Pulmonary artery endothelial cell (primary cell): ENCODE measurements around the gene KIF25. TPM values are rescaled to one million over a fixed set of nuclear protein-coding genes. Genes with fewer than 3 reads are reported as not detected.

Experiments
- DNase-seq: peaks from one replicate; pipeline ENCODE4 v3.0.0-alpha.2; 2011; ENCODE audit warnings: low read depth, low spot score
- total RNA-seq: library from RNA; depleted of rRNA; stranded (reverse); fragments of >200 nt; gene quantifications from 2 replicates; pipeline ENCODE4 v1.2.3, GENCODE V29; 2014

Gene KIF25
- total RNA-seq, 1 donor from 2014 or later: not detected

GRCh38 chr6:168016721-168017525 lies 19.5 kb downstream of the KIF25 start:
- no peak for DNase-seq

DNA sequence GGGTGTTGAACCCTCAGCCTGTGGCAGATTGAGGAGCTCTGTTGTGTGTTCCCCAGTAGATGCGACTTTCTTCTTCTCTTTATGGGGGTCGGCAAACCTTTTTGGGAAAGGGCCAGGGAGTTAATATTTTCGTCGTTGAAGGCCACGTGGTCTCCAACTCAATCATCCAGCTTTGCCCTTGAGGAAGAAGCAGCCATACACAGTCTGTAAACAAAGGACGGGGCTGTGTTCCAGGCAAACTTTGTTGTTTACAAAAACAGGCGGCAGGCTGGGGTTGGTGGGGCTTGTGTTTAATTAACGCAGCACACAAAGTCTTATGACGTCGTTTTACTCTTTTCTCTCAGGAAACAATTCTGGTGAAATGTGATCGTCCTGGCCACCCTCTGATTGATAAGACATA lies 20.2 kb downstream of the KIF25 start:
- no peak for DNase-seq

GRCh38 chr6:168018664-168019063 lies 21.2 kb downstream of the KIF25 start:
- DNase-seq: no peak

DNA sequence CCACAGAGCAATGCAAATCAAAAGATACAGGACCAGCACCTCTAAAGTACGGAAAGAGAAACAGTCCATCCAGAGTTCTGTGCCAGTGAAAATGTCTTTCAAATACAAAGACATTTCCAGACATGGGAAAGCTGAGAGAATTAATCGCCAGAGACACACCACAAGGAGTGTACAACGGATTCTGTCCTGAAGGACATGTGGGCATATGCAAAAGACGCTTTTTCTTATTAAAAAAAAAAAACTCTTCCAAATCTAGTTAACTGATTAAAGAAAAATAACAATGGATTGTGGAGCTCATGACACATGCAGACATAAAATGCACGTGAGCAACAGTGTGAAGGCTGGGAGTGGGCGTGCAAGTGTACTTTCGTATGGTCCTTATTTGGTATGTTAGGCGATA lies 22.8 kb downstream of the KIF25 start:
- no peak for DNase-seq

GRCh38 chr6:168021581-168021980 lies 24.1 kb downstream of the KIF25 start:
- DNase-seq: no peak

DNA sequence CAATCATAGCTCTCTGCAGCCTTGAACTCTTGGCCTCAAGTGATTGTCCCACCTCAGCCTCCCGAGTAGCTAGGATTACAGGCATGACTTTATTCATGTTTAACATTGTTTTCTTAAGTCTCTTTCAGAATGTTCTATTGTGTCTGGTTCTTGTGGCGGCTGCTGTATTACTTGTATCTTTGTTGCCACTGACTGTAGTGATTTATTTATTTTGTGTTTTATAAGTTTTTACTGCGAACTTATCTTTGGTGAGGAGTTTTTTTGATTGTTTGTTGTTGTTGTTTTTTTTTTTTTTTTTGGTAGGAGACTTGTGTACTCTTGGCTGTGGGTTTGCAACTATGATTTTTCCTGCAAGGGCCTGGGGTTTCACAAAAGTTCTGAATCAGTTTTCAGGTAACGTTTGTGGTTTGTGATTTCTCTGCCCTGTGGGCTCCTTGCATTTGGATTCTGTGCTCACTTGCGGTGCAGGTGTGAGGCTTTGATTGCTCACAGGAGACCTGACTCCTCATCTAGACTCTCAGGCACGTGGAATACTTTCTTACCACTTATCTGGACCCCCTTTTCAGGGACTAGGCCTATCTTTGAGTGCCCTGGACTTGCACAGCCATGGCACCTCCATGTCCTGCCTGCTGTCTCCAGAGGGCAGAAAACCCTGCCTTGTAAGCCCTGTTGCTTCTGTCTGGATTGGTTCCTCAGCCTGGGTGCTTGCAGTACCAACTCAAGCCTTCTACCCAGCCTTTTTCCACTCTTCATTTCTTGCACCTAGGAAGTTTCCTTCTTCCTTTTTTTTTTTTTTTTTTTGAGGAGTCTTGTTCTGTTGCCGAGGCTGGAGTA lies 25.2 kb downstream of the KIF25 start:
- no peak for DNase-seq

- DNase-seq: no peak
Measured at GRCh38 chr6:168024951-168025510, 27.6 kb downstream of the KIF25 start.

GRCh38 chr6:168025831-168026710 lies 28.6 kb downstream of the KIF25 start:
- no peak for DNase-seq

DNA sequence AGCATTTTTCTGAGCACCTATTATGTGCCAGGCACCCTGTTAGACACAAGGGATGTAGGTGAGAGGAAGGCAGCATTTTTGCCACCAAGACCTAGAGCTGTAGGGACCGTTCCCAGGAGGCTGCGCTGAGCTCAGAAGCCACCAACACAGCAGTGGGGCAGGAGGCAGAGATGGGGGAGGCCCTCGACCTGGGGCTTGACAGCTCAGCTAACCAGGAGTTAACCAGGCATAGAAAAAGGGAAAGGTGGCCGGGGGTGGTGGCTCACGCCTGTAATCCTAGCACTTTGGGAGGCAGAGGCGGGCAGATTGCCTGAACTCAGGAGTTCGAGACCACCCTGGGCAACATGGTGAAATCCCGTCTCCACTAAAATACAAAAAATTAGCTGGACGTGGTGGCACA lies 29.5 kb downstream of the KIF25 start:
- no peak for DNase-seq

DNA sequence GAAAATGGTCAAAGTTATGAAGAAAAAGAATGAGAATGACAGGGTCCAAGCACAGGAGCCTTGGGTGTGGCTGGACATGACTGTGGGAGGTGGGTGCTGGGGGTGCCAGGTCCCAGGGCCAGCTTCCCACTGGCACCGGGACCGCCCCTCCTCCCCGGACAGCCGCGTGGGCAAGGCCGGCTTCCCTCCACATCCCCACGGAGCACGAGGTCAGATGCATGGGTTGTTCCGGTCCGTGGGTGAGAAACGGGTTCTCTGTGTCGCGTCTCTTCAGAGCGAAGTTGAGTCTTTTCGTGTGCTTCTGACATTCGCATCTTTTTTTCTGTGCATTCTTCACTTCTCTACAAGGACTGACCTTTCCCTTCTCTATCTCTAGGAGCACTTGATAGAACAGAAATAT lies 30.1 kb downstream of the KIF25 start:
- no peak for DNase-seq

DNA sequence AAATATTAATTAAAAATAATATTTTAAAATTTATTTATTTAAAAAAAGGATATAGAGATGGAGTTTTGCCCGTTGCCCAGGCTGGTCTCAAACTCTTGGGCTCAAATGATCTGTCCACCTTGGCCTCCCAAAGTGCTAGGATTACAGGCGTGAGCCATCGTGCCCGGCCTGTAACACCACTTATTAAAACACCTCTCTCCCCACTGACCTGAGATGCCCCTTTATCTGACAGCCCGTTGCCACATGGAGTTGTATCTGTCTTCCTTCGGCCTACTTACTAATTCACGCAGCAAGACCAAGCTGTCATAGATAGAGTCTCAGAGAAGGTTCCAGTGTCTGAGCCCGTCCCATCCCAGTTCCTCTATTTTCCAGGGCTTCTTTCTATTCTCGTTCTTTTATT lies 30.7 kb downstream of the KIF25 start:
- DNase-seq: no peak

GRCh38 chr6:168029459-168030217 lies 32.2 kb downstream of the KIF25 start:
- no peak for DNase-seq

GRCh38 chr6:168030218-168030746 lies 32.8 kb downstream of the KIF25 start:
- no peak for DNase-seq

- no peak for DNase-seq
Measured at GRCh38 chr6:168030908-168031307, 33.4 kb downstream of the KIF25 start.

DNA sequence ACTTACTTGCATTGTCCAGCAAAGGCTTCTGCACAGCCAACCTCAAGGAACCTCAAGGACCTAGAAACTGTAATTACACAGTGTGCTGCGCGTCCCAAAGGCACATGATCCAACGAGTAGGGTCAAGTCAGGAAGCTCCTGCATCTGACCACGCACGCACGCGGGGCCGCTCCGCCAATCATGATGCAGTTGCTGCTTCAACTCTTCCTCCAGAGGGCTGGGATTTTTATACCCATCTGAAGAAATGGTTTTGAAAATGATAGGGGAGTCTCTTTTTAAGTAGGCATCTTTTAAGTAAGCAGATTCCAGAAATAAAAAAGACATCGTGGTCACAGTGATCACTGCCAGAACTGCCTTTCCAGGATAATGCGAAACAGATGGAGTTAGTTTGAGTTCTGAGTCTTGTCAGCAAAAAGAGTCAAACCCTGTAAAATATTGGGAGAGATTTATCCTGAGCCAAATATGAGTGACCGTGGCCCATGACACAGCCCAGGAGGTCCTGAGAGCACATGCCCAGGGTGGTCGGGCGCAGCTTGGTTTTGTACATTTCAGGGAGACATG lies 34.0 kb downstream of the KIF25 start:
- DNase-seq: no peak

- no peak for DNase-seq
Measured at GRCh38 chr6:168032005-168032760, 34.7 kb downstream of the KIF25 start.

GRCh38 chr6:168033791-168034190 lies 36.3 kb downstream of the KIF25 start:
- no peak for DNase-seq

DNA sequence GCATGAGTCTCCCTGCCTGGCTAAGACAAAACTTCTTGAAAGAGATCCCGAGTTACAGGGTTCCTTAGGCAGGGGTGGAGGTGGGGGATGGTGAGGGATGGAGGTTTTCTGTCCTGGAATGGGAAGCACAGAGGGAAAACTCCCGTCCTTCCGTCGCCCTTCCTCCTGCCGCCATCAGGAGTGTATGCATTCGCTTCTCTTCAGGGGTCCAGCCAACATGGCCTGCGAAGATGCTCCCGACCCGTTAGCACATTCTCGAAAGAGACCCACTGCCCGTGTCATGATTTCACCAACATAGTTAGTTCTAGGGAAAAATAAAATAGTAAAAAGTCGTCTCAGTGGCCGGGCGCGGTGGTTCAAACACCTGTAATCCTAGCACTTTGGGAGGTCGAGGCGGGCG lies 37.1 kb downstream of the KIF25 start:
- no peak for DNase-seq

DNA sequence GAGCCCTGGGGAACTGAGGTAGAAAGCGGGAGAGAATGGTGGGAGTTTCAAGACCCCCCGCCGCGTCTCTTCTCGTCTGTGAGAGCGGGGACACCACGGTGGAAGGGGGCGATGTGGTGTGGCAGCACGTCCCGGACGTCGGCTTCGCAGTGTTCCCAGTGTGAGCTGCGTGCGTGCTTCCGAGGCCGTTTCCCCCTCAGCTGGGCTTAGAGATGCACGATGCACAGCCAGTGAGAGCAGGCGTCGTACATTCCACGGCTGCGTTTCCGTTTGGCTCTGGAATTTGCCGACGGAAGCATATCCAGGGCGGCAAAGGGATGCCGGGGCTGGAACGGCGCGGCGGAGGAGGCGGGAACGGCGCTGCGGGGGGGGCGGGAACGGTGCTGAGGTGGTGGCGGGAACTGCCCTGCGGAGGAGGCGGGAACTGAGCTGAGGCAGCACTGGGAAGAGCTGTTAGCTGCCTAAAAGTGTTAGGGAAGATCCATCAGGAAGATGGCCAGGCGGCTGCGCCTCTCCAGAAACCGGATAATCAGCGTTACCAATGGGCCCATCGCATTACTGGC lies 37.7 kb downstream of the KIF25 start:
- DNase-seq: peak; percentile 30
